ENCODE measurements around the gene SPPL3.

Gene SPPL3

DNA sequence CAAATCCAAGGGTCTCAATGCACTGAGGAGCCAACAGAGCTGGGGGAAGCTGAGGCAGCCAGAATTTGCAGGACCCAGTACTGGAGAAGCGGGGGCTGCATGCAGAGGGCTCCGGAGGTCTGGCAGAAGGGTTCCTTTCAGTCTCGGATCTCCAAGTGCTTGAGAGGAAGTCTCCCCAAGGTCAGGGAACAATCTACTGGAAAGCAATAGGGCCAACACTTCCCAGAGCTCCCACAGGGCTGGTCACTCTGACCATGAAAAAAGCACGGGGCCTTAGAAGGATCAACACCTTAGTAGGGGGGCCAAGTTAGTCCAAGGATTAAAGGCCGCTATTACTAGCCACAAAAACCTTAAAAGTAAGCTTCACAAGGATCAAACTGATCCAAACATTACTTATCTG, 31.7 kb downstream of the SPPL3 start:
- no peak for DNase-seq

DNA sequence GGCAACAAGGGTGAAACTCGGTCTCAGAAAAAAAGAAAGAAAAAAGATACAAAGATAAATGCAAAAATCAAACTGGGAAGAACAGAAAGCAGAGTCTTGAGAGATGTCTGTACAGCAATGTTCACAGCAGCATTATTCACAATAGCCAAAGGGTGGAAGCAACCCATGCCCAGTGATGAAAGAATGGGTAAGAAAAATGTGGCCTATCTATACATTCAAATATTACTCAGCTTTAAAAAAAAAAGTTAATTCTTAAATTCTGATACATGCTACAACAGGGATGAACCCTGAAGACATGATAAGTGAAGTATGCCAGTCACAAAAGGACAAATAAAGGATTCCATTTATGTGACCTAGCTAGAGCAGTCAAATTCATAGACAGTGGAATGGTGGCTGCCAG, 33.7 kb downstream of the SPPL3 start:
- no peak for DNase-seq

DNA sequence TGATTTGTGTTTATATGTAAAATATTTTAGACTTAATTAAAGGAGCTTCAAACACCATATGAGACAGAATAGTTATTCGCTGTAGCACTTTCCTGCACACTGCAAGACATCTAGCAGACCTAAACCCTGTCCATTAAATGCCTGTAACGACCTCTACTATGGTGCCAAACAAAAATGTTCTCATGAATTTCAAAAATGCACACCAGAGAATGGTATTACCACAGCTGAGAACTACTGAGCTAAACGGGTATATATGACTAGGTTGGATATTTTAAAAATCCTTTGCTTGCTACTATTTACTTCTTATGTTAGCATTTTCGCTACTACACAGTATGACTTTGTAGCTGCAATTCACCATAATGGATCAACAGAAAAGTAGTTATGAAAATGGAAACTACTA, 34.8 kb downstream of the SPPL3 start:
- DNase-seq, result no peak

GRCh38 chr12:120866108-120866507, 38.0 kb downstream of the SPPL3 start:
- DNase-seq, result no peak

DNA sequence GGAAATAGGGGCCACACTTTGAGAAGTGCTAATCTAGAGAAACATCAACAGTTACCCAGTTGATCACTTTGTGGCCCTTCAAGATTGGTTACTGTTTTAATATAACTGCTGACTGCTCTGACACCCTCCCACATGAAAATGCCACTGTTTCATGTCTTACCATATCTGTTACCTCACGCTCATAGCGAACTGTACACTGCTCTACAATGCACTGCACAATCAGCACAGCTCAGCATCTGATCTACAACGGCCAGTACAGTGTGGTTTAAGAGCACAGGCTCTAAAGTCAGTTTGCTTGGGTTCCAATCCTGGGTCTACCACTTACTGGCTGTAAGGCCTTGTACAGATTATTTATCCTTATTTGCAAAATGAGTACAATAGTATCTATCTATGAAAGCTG, 39.1 kb downstream of the SPPL3 start:
- no peak for DNase-seq

GRCh38 chr12:120862664-120863063, 41.5 kb downstream of the SPPL3 start:
- no peak for DNase-seq

DNA sequence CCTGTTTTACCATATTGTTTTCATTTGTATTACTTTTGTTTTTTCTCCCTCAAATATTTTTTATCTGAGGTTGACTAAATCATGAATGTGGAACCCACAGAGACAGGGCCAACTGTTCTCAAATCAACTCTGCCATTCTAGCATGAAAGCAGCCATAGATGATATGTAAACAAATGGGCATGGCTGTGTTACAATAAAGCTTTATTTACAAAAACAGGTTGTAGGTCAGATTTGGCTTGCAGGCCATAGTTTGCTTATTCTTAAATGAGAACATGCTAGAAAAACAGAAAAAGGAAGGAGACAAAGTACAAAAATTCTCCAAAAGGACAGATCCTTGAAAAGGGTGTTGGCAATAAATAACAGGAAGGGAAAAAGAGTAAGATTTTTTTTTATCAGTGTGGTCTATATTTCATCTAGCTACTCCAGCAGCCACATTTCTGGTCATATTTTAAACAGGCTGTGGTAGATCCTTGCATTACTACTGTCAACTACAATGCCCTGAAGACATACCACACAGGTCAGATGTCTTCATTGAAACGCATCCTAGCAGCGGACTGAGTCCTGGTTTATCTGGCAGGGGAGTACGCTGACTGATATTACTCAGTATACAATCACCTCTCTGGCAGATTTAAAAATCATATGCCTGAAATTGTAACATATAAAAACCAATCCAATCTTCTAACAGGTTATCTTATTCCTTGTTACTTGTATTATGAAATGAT, 42.9 kb downstream of the SPPL3 start:
- no peak for DNase-seq

- no peak for DNase-seq
Measured at GRCh38 chr12:120858306-120859088, 45.7 kb downstream of the SPPL3 start.

GRCh38 chr12:120856980-120857379, 47.2 kb downstream of the SPPL3 start:
- no peak for DNase-seq

GRCh38 chr12:120855823-120856588, 48.2 kb downstream of the SPPL3 start:
- DNase-seq, result no peak

- DNase-seq, result no peak
Measured at GRCh38 chr12:120854804-120855203, 49.4 kb downstream of the SPPL3 start.

GRCh38 chr12:120853188-120853587, 51.0 kb downstream of the SPPL3 start:
- DNase-seq, result no peak

- DNase-seq, result no peak
Measured at GRCh38 chr12:120851944-120852343, 52.2 kb downstream of the SPPL3 start.

GRCh38 chr12:120851444-120851843, 52.7 kb downstream of the SPPL3 start:
- no peak for DNase-seq

DNA sequence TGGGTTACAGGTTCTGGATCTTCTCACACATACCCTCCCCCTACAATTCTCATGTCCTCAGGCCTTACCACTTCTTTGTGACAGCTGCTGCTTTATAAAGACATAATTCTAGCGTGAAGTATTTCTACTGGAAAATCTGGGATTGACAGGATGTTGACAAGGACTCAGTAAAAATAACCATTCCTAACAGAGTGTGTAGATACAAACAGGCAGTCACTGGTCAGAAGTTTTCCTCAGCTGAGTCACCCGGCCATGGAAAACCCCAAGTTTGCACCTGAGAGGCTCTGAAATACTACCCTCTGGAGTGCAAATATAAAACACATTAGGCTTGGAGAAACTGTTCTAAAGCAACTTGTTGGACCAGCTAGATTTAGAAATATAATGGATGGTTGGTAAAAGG, 54.4 kb downstream of the SPPL3 start:
- DNase-seq, result no peak

DNA sequence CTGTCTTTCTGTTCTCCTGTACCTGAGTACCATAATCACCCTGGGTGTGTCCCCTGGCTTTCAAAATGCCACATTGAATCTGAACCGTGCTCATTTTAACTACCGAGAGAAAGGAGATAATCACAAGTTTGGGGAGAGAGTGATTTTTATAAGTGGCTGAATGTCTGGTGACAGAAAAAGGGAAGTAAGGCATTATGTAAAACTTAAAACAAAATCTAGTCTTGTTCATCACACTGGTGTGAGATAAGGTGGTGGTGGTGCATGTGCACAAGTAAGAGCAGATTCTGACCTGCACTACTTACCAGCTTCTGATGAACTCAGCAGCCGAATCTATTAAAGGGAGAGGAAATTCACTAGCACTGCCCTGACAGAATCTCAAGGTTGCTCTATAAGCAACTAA, 56.3 kb downstream of the SPPL3 start:
- no peak for DNase-seq

GRCh38 chr12:120847392-120847791, 56.8 kb downstream of the SPPL3 start:
- DNase-seq, result no peak

GRCh38 chr12:120846721-120847120, 57.4 kb downstream of the SPPL3 start:
- DNase-seq, result no peak

- no peak for DNase-seq
Measured at GRCh38 chr12:120845696-120846095, 58.5 kb downstream of the SPPL3 start.

- DNase-seq, result no peak
Measured at GRCh38 chr12:120844768-120845449, 59.2 kb downstream of the SPPL3 start.

- DNase-seq, result no peak
Measured at GRCh38 chr12:120844297-120844696, 59.9 kb downstream of the SPPL3 start.

- no peak for DNase-seq
Measured at GRCh38 chr12:120843472-120843871, 60.7 kb downstream of the SPPL3 start.

GRCh38 chr12:120842595-120842994, 61.6 kb downstream of the SPPL3 start:
- no peak for DNase-seq
